Endothelial cell of umbilical vein (primary cell): ENCODE measurements around the gene KCNMA1. TPM values are rescaled to one million over a fixed set of nuclear protein-coding genes. Genes with fewer than 3 reads are reported as not detected.

Experiments used
- BruUV-seq: library from RNA; stranded (reverse); fragments of 400-500 nt; replicated peaks from 2 replicates; lab custom pipeline; 2021; lab: Mats Ljungman, UMichigan
- CTCF ChIA-PET: fragments of 300-600, 350-600 bp; sonication (Branson Sonifier 250); formaldehyde crosslinking; loops from one replicate; lab custom pipeline; 2021; ENCODE audit warnings: antibody characterized with exemption, inconsistent platforms; lab: Charles Lee
- POLR2A ChIA-PET: fragments of 300-600, 350-600 bp; sonication (Branson Sonifier 250); formaldehyde crosslinking; loops from one replicate; lab custom pipeline; 2021; ENCODE audit warnings: antibody characterized with exemption, inconsistent platforms; lab: Charles Lee
- DNase-seq: peaks from one replicate; pipeline ENCODE4 v3.0.0-alpha.2; 2011; ENCODE audit warnings: low read depth, low spot score
- FAIRE-seq: peaks from 2 replicates; lab custom pipeline; 2011; peaks lifted over from hg19 to GRCh38; lab: Jason Lieb, UNC
- H2AFZ ChIP-seq: 2 replicates; pipeline ENCODE4 v1.6.0; 2012; ENCODE audit warnings: low read depth, low read length, control low read depth, inconsistent platforms
- H3K27ac ChIP-seq: 2 replicates; pipeline ENCODE4 v1.5.1; 2011; ENCODE audit warnings: low read depth, mild to moderate bottlenecking, control low read depth, low read length, moderate library complexity; ENCODE audit not compliant: insufficient read depth
- H3K27me3 ChIP-seq, 2 experiments: 2 replicates each; pipeline versions ENCODE4 v1.6.0 to v1.6.1; 2011; ENCODE audit warnings: low read length in 2 of 2, mixed read lengths in 1 of 2; ENCODE audit not compliant: control insufficient read depth in 2 of 2, insufficient read depth in 2 of 2
- H3K36me3 ChIP-seq, 2 experiments: 2 replicates in 1 of 2; 3 replicates in 1 of 2; pipeline ENCODE4 v1.5.1; 2011; ENCODE audit warnings: low read length in 2 of 2, mild to moderate bottlenecking in 1 of 2, moderate library complexity in 1 of 2; ENCODE audit not compliant: control insufficient read depth in 2 of 2, insufficient read depth in 2 of 2; ENCODE audit errors: extremely low read depth in 1 of 2
- H3K4me1 ChIP-seq: 3 replicates; pipeline ENCODE4 v1.5.1; 2011; ENCODE audit warnings: mild to moderate bottlenecking, low read length; ENCODE audit not compliant: control insufficient read depth, insufficient read depth; ENCODE audit errors: extremely low read depth
- H3K4me2 ChIP-seq: 2 replicates; pipeline ENCODE4 v1.6.1; 2011; ENCODE audit warnings: low read length, control low read depth, mixed read lengths; ENCODE audit not compliant: insufficient read depth
- H3K4me3 ChIP-seq, 3 experiments: fragments of 200-600 bp in 1 of 3; sonication (generic), shearing (Covaris generic) in 1 of 3; replicated peaks in 1 of 3; 2 replicates each; pipeline ENCODE4 v1.5.1; 2011 to 2016; ENCODE audit warnings: control low read depth in 3 of 3, low read length in 3 of 3, mild to moderate bottlenecking in 2 of 3, inconsistent platforms in 1 of 3, low read depth in 1 of 3, moderate library complexity in 1 of 3; ENCODE audit not compliant: insufficient read depth in 1 of 3
- H3K79me2 ChIP-seq: 2 replicates; pipeline ENCODE4 v1.6.0; 2012; ENCODE audit warnings: low read length, inconsistent platforms; ENCODE audit not compliant: control insufficient read depth, insufficient read depth
- H3K9ac ChIP-seq: replicated peaks from 2 replicates; pipeline ENCODE3; 2011; ENCODE audit warnings: low read length, control low read depth; ENCODE audit not compliant: insufficient read depth; ENCODE audit errors: extremely low read depth
- H3K9me1 ChIP-seq: replicated peaks from 3 replicates; pipeline ENCODE4 v1.6.0; 2011; ENCODE audit warnings: mild to moderate bottlenecking, low read length; ENCODE audit not compliant: control insufficient read depth, insufficient read depth; ENCODE audit errors: extremely low read depth
- H3K9me3 ChIP-seq: replicated peaks from 2 replicates; pipeline ENCODE4 v1.5.1; 2012; ENCODE audit warnings: low read length, inconsistent platforms; ENCODE audit not compliant: control insufficient read depth, insufficient read depth
- H4K20me1 ChIP-seq: replicated peaks from 2 replicates; pipeline ENCODE3; 2011; ENCODE audit warnings: mild to moderate bottlenecking, low read length; ENCODE audit not compliant: control insufficient read depth, insufficient read depth; ENCODE audit errors: extremely low read depth
- CTCF ChIP-seq, 2 donors: IDR thresholded peaks; 1 replicate in 1 of 2; 2 replicates in 1 of 2; pipeline ENCODE4 v1.5.1; 2011; ENCODE audit warnings: low read length in 2 of 2, mild to moderate bottlenecking in 2 of 2, moderate library complexity in 2 of 2, control low read depth in 1 of 2, inconsistent platforms in 1 of 2, low read depth in 1 of 2; ENCODE audit not compliant: insufficient read depth in 1 of 2; ENCODE audit errors: extremely low read depth in 1 of 2
- EZH2 ChIP-seq: IDR thresholded peaks from 2 replicates; pipeline ENCODE4 v1.6.1; 2012; ENCODE audit warnings: borderline replicate concordance, low read depth, mild to moderate bottlenecking, moderate library complexity, low read length, inconsistent platforms; ENCODE audit not compliant: severe bottlenecking
- FOS ChIP-seq: IDR thresholded peaks from 2 replicates; pipeline ENCODE4 v1.6.1; 2011; ENCODE audit warnings: mild to moderate bottlenecking, low read length, moderate library complexity, borderline replicate concordance; ENCODE audit not compliant: insufficient read depth
- GATA2 ChIP-seq: IDR thresholded peaks from 2 replicates; pipeline ENCODE4 v1.7.0; 2011; ENCODE audit warnings: low read depth, mild to moderate bottlenecking, moderate library complexity, mixed read lengths, low read length; ENCODE audit not compliant: insufficient read length, insufficient read depth
- JUN ChIP-seq: IDR thresholded peaks from 2 replicates; pipeline ENCODE4 v1.6.1; 2011; ENCODE audit warnings: borderline replicate concordance, low read depth; ENCODE audit not compliant: insufficient read length, insufficient read depth
- MAX ChIP-seq: IDR thresholded peaks from 2 replicates; pipeline ENCODE4 v1.6.1; 2011; ENCODE audit not compliant: insufficient read depth, insufficient read length
- MYC ChIP-seq: IDR thresholded peaks from one replicate; pipeline ENCODE4 v1.6.1; 2011; ENCODE audit warnings: mild to moderate bottlenecking, low read depth, low read length
- POLR2A ChIP-seq: IDR thresholded peaks from 2 replicates; pipeline ENCODE4 v1.6.1; 2012; ENCODE audit warnings: low read depth, mild to moderate bottlenecking, control low read depth, low read length
- POLR2AphosphoS5 ChIP-seq: IDR thresholded peaks from 2 replicates; pipeline ENCODE4 v1.6.1; 2012; ENCODE audit warnings: low read depth, mild to moderate bottlenecking, control low read depth, low read length, moderate library complexity; ENCODE audit not compliant: insufficient read depth
- dilution Hi-C: fragments of 300-500 bp; cut with MboI; formaldehyde crosslinking; loops from one replicate; pipeline ENCODE4 v1.15.0; 2019; ENCODE audit warnings: low sequenced_read_pairs; ENCODE audit not compliant: extremely low pct_ligation_motif_present
- intact Hi-C: fragments of 100-400 bp; cut with micrococcal nuclease; formaldehyde crosslinking; loops from one replicate; pipeline ENCODE4 v1.10.0; 2022
- polyA plus RNA-seq, 4 experiments: library from polyadenylated mRNA; depleted of rRNA in 3 of 4; stranded (reverse) in 3 of 4; unstranded in 1 of 4; fragments of >200 nt; gene quantifications; 2 replicates each; pipeline versions ENCODE4 v1.2.1 to v1.2.3, GENCODE V29; 2011 to 2012; ENCODE audit warnings: missing spikeins in 1 of 4
- total RNA-seq: library from RNA; stranded (reverse); gene quantifications from 2 replicates; pipeline ENCODE4 v1.2.3, GENCODE V29; 2021

Gene KCNMA1
- total and polyA plus RNA-seq, 2 donors (not counting 3 experiments of a cell fraction or from before 2014, with no cell fraction given), result 0.10 to 0.82 TPM

- intact Hi-C loops (no loop called here), dilution Hi-C loops (no loop called here)
- no TSS peak for BruUV-seq
- H4K20me1 ChIP-seq, result no peaks in the 10 kb centered on the region
- DNase-seq (no peak), FAIRE-seq (no peak)
- H2AFZ ChIP-seq, result no peak overlapping the region
- no peak overlapping the region for H3K4me3 ChIP-seq
- ChIA-PET POLR2A (no interaction called here), CTCF (interaction anchor here (0.8 to 1.4 kb wide), 2 partner anchors 31 to 512 kb away, joined by 3 to 5 read pairs; no protein-coding TSS in a partner anchor)
- no peaks in the 10 kb centered on the region for H3K79me2 ChIP-seq
- no peaks in the 10 kb centered on the region for H3K9me3 ChIP-seq
- peaks cover 7 to 11% of the 10 kb centered on the region in 2 experiments for H3K27me3 ChIP-seq
- no peaks in the 10 kb centered on the region for H3K9me1 ChIP-seq
- no peaks in the 10 kb centered on the region for H3K36me3 ChIP-seq
- no peak overlapping the region for H3K27ac ChIP-seq
- no peak overlapping the region for H3K9ac ChIP-seq
- H3K4me2 ChIP-seq, result no peak overlapping the region
- no peaks in the 10 kb centered on the region for H3K4me1 ChIP-seq
- TF ChIP-seq FOS (no peak), CTCF (IDR thresholded peaks at IDR 0.05; ENCODE audit: extremely low read depth in 1 of 2, insufficient read depth in 1 of 2, low read depth in 1 of 2, low read length in 2 of 2) (no peak), JUN (no peak), MYC (no peak), POLR2A (no peak), GATA2 (no peak), EZH2 (no peak), POLR2AphosphoS5 (no peak), MAX (no peak)
Observed at GRCh38 chr10:77686096-77686495, 48.5 kb upstream of the KCNMA1 start.
